CD4-positive, alpha-beta T cell treated with Interleukin-15 for 1 hour (primary cell): Measurements from ENCODE around the gene PCDHGB4.
"Not testable (repeated sequence)": the region's sequence is repeated elsewhere in the genome, so short reads cannot be mapped to it uniquely, and the experiment has no call there.

Source experiments
- DNase-seq: peaks from one replicate; pipeline ENCODE4 v3.0.0-alpha.2; 2020

PCDHGB4 gene

DNA sequence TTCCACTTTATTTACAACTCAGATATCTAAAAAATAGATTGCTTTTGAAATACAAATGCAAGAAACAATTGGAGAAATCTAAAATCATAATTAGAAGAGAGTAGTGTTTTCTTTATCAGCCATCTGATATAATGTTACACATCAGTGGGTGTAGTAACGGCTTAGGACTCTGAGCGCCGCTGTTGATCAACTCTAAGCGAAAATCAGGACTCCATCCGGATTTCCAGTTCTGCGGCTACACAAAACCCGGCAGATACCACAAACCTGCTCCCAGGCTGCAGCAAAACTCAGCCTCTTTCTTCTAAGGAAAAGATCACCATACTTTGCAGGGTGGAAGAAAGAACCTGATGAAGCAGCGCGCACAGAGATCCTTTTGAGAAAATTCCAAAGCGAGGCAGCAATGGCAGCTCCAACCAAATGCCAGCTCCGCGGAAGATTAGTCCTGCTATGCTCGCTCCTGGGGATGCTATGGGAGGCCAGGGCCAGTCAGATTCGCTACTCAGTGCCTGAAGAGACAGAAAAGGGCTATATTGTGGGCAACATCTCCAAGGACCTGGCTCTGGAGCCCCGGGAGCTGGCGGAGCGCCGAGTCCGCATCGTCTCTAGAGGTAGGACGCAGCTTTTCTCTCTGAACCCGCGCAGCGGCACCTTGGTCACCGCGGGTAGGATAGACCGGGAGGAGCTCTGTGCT lies 15.2 kb downstream of the PCDHGB4 start, which contains the start of gene PCDHGA9:
PCDHGA9 (plus strand) TSS at position 226 of the 691 bp plus-strand sequence; CDS start at position 401, 175 bp downstream.
- no peak for DNase-seq

DNA sequence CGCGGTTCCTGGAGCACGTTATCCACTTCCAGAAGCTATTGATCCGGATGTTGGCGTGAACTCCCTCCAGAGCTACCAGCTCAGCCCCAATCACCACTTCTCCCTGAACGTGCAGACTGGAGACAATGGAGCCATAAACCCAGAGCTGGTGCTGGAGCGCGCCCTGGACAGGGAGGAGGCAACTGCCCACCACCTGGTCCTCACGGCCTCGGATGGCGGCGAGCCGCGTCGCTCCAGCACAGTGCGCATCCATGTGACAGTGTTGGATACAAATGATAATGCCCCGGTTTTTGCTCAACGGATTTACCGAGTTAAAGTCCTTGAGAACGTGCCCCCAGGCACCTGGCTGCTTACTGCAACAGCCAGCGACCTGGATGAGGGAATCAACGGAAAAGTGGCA lies 15.9 kb downstream of the PCDHGB4 start:
- DNase-seq = no peak

DNA sequence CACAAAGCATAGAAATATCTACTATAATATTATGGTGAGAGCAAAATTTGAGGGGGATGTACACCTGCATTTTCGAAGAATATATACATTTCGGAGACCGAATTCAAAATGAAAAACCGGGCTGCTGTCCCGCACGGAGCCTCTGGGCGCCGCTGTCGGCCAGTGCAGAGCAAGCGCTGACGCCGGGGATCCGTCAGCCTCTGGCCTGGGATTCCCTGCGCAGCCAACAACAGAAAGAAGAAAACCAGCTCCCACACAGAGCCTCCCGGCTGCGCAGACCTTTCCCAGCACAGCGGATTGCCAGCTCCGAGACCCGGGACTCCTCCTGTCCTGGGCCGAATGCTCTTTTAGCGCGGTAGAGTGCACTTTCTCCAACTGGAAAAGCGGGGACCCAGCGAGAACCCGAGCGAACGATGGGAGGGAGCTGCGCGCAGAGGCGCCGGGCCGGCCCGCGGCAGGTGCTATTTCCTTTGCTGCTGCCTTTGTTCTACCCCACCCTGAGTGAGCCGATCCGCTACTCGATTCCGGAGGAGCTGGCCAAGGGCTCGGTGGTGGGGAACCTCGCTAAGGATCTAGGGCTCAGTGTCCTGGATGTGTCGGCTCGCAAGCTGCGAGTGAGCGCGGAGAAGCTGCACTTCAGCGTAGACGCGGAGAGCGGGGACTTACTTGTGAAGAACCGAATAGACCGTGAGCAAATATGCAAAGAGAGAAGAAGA lies 20.4 kb downstream of the PCDHGB4 start, which contains the start of gene PCDHGB6:
PCDHGB6 (plus strand) TSS at position 232 of the 716 bp plus-strand sequence; CDS start at position 414, 182 bp downstream.
- peak; percentile 31 for DNase-seq

DNA sequence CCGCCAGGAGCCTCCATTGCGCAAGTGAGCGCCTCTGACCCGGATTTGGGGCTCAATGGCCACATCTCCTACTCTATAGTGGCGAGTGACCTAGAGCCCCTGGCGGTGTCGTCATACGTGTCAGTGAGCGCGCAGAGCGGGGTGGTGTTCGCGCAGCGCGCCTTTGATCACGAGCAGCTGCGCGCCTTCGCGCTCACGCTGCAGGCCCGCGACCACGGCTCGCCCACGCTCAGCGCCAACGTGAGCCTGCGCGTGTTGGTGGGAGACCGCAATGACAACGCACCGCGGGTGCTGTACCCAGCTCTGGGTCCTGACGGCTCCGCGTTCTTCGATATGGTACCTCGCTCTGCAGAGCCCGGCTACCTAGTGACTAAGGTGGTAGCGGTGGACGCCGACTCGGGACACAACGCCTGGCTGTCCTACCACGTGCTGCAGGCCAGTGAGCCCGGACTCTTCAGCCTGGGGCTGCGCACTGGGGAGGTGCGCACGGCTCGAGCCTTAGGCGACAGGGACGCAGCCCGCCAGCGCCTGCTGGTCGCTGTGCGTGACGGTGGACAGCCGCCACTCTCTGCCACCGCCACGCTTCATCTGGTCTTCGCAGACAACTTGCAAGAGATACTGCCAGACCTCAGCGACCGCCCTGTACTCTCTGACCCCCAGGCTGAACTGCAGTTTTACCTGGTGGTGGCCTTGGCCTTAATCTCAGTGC lies 22.3 kb downstream of the PCDHGB4 start:
- no peak for DNase-seq

DNA sequence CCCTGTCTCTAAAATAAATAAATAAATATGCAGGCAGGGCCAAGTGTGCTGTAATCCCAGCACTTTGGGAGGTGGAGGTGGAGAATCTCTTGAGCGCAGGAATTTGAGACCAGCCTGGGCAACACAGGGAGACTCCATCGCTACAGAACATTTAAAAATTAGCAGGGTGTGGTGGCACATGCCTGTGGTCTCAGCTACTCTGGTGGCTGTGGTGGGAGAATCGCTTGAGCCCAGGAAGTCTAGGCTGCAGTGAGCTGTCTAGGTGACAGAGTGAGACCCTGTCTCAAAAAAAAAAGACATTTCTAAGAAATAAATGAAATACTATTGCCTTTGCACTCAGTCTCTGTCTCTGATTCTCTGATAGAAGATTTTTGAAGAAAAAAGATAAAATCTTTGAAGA lies 24.1 kb downstream of the PCDHGB4 start:
- no peak for DNase-seq

DNA sequence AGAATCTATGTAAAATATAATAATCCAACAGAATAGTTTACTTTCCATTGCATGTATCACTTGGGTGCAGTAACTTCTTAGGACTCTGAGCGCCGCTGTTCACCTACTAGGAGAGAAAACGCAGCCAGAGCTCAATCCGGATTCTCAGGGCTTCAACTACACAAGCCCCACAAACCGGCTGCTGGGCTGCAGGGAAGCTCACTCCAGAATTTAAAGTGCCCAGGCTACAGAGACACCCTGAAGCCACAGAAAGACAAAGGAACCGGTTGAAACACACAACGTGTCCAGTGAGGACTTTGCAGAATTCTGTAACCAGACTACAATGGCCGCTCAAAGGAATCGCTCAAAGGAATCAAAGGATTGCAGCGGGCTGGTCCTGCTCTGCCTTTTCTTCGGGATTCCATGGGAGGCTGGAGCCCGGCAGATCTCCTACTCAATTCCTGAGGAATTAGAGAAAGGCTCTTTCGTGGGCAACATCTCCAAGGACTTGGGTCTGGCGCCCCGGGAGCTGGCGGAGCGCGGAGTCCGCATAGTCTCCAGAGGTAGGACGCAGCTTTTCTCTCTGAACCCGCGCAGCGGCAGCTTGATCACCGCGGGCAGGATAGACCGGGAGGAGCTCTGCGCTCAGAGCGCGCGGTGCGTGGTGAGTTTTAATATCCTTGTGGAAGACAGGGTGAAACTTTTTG lies 25.5 kb downstream of the PCDHGB4 start, which contains the start of gene PCDHGA10:
PCDHGA10 (plus strand) TSS at position 134 of the 686 bp plus-strand sequence; CDS start at position 323, 189 bp downstream.
- DNase-seq = peak; percentile 45

DNA sequence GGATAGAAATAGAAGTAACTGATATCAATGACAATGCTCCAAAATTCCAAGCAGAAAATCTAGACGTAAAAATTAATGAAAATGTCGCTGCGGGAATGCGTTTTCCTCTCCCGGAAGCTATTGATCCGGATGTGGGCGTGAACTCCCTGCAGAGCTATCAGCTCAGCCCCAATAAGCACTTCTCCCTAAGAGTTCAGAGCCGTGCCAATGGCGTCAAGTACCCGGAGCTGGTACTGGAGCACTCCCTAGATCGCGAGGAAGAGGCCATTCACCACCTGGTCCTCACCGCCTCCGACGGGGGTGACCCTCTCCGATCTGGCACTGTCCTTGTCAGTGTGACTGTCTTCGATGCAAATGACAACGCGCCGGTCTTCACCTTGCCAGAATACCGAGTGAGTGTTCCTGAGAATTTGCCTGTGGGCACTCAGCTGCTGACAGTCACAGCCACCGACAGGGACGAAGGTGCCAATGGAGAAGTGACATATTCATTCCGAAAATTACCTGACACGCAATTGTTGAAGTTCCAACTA lies 26.1 kb downstream of the PCDHGB4 start:
- no peak for DNase-seq

DNA sequence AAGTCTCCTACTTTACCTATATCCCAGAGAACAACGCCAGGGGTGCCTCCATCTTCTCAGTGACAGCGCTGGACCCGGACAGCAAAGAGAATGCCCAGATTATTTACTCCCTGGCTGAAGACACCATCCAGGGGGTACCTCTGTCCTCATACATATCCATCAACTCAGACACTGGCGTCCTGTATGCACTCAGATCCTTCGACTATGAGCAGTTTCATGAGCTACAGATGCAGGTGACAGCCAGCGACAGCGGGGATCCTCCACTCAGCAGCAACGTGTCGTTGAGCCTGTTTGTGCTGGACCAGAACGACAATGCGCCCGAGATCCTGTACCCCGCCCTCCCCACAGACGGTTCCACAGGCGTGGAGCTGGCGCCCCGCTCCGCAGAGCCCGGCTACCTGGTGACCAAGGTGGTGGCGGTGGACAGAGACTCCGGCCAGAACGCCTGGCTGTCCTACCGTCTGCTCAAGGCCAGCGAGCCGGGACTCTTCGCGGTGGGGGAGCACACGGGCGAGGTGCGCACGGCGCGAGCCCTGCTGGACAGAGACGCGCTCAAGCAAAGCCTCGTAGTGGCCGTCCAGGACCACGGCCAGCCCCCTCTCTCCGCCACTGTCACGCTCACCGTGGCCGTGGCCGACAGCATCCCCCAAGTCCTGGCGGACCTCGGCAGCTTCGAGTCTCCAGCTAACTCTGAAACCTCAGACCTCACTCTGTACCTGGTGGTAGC lies 27.2 kb downstream of the PCDHGB4 start:
- DNase-seq = not testable (repeated sequence)

DNA sequence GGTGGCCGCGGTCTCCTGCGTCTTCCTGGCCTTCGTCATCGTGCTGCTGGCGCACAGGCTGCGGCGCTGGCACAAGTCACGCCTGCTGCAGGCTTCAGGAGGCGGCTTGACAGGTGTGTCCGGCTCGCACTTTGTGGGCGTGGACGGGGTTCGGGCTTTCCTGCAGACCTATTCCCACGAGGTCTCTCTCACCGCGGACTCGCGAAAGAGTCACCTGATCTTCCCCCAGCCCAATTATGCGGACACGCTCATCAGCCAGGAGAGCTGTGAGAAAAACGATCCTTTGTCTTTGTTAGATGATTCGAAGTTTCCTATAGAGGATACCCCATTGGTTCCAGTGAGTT lies 27.7 kb downstream of the PCDHGB4 start:
- not testable (repeated sequence) for DNase-seq

DNA sequence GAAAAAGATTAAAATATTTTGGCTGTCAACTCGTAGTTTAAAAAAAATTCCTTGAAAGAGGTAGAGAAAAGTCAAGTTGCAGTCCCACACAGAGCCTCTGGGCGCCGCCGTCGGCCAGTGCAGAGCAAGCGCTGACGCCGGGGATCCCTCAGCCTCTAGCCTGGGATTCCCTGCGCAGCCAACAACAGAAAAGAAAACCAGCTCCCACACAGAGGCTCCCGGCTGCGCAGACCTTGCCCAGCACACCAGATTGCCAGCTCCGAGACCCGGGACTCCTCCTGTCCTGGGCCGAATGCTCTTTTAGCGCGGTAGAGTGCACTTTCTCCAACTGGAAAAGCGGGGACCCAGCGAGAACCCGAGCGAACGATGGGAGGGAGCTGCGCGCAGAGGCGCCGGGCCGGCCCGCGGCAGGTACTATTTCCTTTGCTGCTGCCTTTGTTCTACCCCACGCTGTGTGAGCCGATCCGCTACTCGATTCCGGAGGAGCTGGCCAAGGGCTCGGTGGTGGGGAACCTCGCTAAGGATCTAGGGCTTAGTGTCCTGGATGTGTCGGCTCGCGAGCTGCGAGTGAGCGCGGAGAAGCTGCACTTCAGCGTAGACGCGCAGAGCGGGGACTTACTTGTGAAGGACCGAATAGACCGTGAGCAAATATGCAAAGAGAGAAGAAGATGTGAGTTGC lies 30.1 kb downstream of the PCDHGB4 start, which contains the start of gene PCDHGB7:
PCDHGB7 (plus strand) TSS at position 184 of the 679 bp plus-strand sequence; CDS start at position 367, 183 bp downstream.
- peak; percentile 48 for DNase-seq

DNA sequence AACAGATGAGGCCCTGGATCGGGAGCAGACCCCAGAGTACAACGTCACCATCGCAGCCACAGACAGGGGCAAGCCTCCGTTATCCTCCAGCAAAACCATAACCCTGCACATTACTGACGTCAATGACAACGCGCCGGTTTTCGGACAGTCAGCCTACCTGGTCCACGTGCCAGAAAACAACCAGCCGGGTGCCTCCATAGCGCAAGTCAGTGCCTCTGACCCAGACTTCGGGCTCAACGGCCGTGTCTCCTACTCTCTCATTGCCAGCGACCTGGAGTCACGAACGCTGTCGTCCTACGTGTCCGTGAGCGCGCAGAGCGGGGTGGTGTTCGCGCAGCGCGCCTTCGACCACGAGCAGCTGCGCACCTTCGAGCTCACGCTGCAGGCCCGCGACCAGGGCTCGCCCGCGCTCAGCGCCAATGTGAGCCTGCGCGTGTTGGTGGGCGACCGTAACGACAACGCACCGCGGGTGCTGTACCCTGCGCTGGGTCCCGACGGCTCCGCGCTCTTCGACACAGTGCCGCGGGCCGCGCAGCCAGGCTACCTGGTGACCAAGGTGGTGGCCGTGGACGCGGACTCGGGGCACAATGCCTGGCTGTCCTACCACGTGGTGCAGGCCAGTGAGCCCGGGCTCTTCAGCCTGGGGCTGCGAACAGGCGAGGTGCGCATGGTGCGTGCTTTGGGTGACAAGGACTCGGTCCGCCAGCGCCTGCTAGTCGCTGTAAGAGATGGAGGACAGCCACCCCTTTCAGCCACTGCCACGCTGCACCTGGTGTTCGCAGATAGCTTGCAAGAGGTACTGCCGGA lies 31.8 kb downstream of the PCDHGB4 start:
- no peak for DNase-seq

DNA sequence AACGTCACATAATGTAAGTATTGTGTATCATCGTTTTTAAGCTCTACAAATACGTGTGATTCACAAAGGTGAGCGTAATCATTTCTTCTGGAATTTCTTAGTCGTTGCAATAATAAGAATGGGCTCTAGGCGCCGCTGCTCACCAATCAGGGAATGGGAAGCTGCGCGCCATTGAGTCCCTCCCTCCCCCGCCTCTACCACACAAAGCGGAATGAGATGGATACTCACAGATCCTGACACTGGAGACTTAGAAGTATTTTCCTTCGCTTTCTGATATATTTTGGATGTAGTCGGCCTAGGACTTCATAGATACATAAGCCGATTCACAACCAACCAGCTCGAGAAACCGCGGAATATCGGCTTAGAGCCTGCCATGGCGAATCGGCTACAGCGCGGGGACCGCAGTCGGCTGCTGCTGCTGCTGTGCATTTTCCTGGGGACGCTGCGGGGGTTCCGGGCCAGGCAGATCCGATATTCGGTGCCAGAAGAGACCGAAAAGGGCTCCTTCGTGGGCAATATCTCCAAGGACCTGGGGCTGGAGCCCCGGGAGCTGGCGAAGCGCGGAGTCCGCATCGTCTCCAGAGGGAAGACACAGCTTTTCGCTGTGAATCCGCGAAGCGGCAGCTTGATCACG lies 33.5 kb downstream of the PCDHGB4 start, which contains the start of gene PCDHGA11:
PCDHGA11 (plus strand) TSS at position 197 of the 634 bp plus-strand sequence; CDS start at position 374, 177 bp downstream.
- DNase-seq = peak; percentile 44

DNA sequence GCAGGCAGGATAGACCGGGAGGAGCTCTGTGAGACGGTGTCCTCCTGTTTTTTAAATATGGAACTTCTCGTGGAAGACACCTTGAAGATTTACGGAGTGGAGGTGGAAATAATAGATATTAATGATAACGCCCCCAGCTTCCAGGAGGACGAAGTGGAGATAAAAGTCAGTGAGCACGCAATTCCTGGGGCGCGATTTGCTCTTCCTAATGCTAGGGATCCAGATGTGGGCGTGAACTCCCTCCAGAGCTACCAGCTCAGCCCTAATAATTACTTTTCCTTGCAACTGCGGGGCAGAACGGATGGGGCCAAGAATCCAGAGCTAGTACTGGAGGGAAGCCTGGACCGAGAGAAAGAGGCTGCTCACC lies 34.0 kb downstream of the PCDHGB4 start:
- no peak for DNase-seq

DNA sequence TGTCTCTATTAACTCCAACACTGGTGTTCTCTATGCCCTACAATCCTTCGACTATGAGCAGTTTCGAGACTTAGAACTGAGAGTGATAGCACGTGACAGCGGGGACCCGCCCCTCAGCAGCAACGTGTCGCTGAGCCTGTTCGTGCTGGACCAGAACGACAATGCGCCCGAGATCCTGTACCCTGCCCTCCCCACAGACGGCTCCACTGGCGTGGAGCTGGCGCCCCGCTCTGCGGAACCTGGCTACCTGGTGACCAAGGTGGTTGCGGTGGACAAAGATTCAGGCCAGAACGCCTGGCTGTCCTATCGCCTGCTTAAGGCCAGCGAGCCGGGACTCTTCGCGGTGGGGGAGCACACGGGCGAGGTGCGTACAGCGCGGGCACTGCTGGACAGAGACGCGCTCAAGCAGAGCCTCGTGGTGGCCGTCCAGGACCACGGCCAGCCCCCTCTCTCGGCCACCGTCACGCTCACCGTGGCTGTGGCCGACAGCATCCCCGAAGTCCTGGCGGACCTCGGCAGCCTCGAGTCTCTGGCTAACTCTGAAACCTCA lies 35.3 kb downstream of the PCDHGB4 start:
- no peak for DNase-seq

DNA sequence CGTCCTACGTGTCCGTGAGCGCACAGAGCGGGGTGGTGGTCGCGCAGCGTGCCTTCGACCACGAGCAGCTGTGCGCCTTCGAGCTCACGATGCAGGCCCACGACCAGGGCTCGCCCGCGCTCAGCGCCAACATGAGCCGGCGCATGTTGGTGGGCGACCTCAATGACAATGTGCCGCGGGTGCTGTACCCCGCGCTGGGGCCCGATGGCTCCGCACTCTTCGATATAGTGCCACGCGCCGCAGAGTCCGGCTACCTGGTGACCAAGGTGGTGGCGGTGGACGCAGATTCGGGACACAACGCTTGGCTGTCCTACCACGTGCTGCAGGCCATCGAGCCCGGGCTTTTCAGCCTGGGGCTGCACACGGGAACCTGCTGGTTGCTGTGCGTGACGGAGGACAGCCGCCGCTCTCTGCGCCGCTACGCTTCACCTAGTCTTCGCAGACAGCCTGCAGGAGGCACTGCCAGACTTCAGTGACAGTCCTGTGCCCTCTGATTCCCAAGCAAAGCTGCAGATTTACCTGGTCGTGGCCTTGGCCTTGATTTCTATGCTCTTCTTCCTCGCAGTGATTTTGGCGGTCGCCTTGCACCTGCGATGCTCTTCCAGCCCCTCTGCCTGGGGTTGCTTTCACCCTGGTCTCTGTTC lies 40.4 kb downstream of the PCDHGB4 start:
- no peak for DNase-seq

DNA sequence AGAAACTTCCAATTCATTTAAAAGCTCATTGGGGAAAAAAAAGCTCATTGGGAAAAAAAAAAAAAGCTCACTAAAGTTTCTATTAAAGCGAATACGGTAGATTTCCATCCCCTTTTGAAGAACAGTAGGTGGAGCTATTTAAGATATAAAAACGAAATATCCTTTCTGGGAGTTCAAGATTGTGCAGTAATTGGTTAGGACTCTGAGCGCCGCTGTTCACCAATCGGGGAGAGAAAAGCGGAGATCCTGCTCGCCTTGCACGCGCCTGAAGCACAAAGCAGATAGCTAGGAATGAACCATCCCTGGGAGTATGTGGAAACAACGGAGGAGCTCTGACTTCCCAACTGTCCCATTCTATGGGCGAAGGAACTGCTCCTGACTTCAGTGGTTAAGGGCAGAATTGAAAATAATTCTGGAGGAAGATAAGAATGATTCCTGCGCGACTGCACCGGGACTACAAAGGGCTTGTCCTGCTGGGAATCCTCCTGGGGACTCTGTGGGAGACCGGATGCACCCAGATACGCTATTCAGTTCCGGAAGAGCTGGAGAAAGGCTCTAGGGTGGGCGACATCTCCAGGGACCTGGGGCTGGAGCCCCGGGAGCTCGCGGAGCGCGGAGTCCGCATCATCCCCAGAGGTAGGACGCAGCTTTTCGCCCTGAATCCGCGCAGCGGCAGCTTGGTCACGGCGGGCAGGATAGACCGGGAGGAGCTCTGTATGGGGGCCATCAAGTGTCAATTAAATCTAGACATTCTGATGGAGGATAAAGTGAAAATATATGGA lies 43.0 kb downstream of the PCDHGB4 start, which contains the start of gene PCDHGA12:
PCDHGA12 (plus strand) TSS at position 176 of the 782 bp plus-strand sequence; CDS start at position 429, 253 bp downstream.
- peak; percentile 33 for DNase-seq

DNA sequence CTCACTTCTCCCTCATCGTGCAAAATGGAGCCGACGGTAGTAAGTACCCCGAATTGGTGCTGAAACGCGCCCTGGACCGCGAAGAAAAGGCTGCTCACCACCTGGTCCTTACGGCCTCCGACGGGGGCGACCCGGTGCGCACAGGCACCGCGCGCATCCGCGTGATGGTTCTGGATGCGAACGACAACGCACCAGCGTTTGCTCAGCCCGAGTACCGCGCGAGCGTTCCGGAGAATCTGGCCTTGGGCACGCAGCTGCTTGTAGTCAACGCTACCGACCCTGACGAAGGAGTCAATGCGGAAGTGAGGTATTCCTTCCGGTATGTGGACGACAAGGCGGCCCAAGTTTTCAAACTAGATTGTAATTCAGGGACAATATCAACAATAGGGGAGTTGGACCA lies 43.8 kb downstream of the PCDHGB4 start:
- DNase-seq = no peak

DNA sequence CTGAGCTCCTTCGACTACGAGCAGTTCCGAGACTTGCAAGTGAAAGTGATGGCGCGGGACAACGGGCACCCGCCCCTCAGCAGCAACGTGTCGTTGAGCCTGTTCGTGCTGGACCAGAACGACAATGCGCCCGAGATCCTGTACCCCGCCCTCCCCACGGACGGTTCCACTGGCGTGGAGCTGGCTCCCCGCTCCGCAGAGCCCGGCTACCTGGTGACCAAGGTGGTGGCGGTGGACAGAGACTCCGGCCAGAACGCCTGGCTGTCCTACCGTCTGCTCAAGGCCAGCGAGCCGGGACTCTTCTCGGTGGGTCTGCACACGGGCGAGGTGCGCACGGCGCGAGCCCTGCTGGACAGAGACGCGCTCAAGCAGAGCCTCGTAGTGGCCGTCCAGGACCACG lies 44.8 kb downstream of the PCDHGB4 start:
- not testable (repeated sequence) for DNase-seq
